HL-60 (cell line): Measurements from ENCODE around the gene TSEN2.

Experiments
- CTCF ChIP-seq: IDR thresholded peaks from one replicate; pipeline ENCODE4 v1.5.1; 2011; ENCODE audit warnings: low read length, control low read depth, inconsistent platforms; ENCODE audit not compliant: insufficient read depth
- GABPA ChIP-seq: IDR thresholded peaks from 2 replicates; pipeline ENCODE4 v1.6.1; 2012; ENCODE audit warnings: low read depth
- POLR2AphosphoS5 ChIP-seq: IDR thresholded peaks from 2 replicates; pipeline ENCODE4 v1.6.1; 2012; ENCODE audit warnings: low read depth
- REST ChIP-seq: IDR thresholded peaks from 2 replicates; pipeline ENCODE4 v1.6.1; 2012; ENCODE audit warnings: low read depth; ENCODE audit not compliant: insufficient replicate concordance
- SPI1 ChIP-seq: IDR thresholded peaks from 2 replicates; pipeline ENCODE4 v1.6.1; 2012; ENCODE audit warnings: low read depth, mild to moderate bottlenecking, borderline replicate concordance

GRCh38 chr3:12509466-12509865 is 25.2 kb downstream of the TSEN2 start:
- TF ChIP-seq CTCF: no peak
- no peak for TF ChIP-seq POLR2AphosphoS5
- no peak for TF ChIP-seq GABPA
- TF ChIP-seq REST: no peak
- no peak for TF ChIP-seq SPI1
